CD8-positive, alpha-beta memory T cell (primary cell): ENCODE results near the gene SPPL3. TPM values are rescaled to one million over a fixed set of nuclear protein-coding genes. Genes with fewer than 3 reads are reported as not detected.
A peak's percentile ranks its signal among the peaks of the same experiment; 100 is the strongest.
"Not testable (repeated sequence)": the region's sequence is repeated elsewhere in the genome, so short reads cannot be mapped to it uniquely, and the experiment has no call there.

Experiments
- CTCF ChIA-PET: fragments of 350-600 bp; sonication (Branson Sonifier 250); formaldehyde crosslinking; loops from one replicate; lab custom pipeline; 2021; ENCODE audit warnings: antibody characterized with exemption; lab: Charles Lee
- POLR2A ChIA-PET: fragments of 350-600 bp; sonication (Branson Sonifier 250); formaldehyde crosslinking; loops from one replicate; lab custom pipeline; 2021; ENCODE audit warnings: antibody characterized with exemption; lab: Charles Lee
- DNase-seq, 5 donors: peaks; one replicate each; pipeline versions ENCODE4 v3.0.0 to v3.0.0-alpha.2; 2020 to 2022; ENCODE audit warnings: mixed read lengths in 1 of 5
- H3K27ac ChIP-seq: one replicate; pipeline ENCODE4 v1.7.0; 2013; ENCODE audit warnings: low read depth, mild to moderate bottlenecking, low read length, moderate library complexity
- H3K27me3 ChIP-seq: 2 replicates; pipeline ENCODE4 v1.7.0; 2013; ENCODE audit warnings: low read length, mild to moderate bottlenecking; ENCODE audit not compliant: insufficient read depth, poor library complexity, severe bottlenecking
- H3K36me3 ChIP-seq: 2 replicates; pipeline ENCODE4 v1.7.0; 2013; ENCODE audit warnings: mild to moderate bottlenecking, low read length, moderate library complexity; ENCODE audit not compliant: insufficient read depth
- H3K4me1 ChIP-seq: 2 replicates; pipeline ENCODE4 v1.7.0; 2013; ENCODE audit warnings: mild to moderate bottlenecking, low read length, moderate library complexity; ENCODE audit not compliant: insufficient read depth
- H3K4me3 ChIP-seq: 2 replicates; pipeline ENCODE4 v1.7.0; 2013; ENCODE audit warnings: mild to moderate bottlenecking, low read length
- H3K9me3 ChIP-seq: 2 replicates; pipeline ENCODE4 v1.7.0; 2013; ENCODE audit warnings: mild to moderate bottlenecking, low read length
- H3K27ac Mint-ChIP-seq, 8 donors: one replicate each; pipeline ENCODE4 v1.8.0; 2020 to 2021; ENCODE audit warnings: mixed read lengths in 8 of 8, mild to moderate bottlenecking in 6 of 8, inconsistent platforms in 3 of 8, moderate library complexity in 3 of 8
- H3K27me3 Mint-ChIP-seq, 2 donors: one replicate each; pipeline ENCODE4 v1.8.0; 2020 to 2021; ENCODE audit warnings: mixed read lengths in 2 of 2, mild to moderate bottlenecking in 1 of 2, moderate library complexity in 1 of 2
- H3K36me3 Mint-ChIP-seq, 3 donors: one replicate each; pipeline ENCODE4 v1.8.0; 2020 to 2021; ENCODE audit warnings: mixed read lengths in 3 of 3, inconsistent platforms in 1 of 3, mild to moderate bottlenecking in 1 of 3
- H3K4me1 Mint-ChIP-seq, 3 donors: one replicate each; pipeline ENCODE4 v1.8.0; 2020 to 2021; ENCODE audit warnings: mixed read lengths in 3 of 3, inconsistent platforms in 1 of 3, mild to moderate bottlenecking in 1 of 3
- H3K4me3 Mint-ChIP-seq, 7 donors: one replicate each; pipeline ENCODE4 v1.8.0; 2020 to 2021; ENCODE audit warnings: mixed read lengths in 7 of 7, mild to moderate bottlenecking in 6 of 7, moderate library complexity in 4 of 7, inconsistent platforms in 2 of 7
- H3K9me3 Mint-ChIP-seq, 5 donors: one replicate each; pipeline ENCODE4 v1.8.0; 2020 to 2022; ENCODE audit warnings: mixed read lengths in 5 of 5, mild to moderate bottlenecking in 3 of 5, moderate library complexity in 2 of 5, inconsistent platforms in 1 of 5
- polyA plus RNA-seq: library from polyadenylated mRNA; unstranded; fragments of 300-500 nt; fragmentation: Illumina TruSeq; gene quantifications from one replicate; pipeline ENCODE4 v1.2.3, GENCODE V29; 2021
- total RNA-seq, 2 experiments: library from RNA; stranded (reverse); gene quantifications; one replicate each; pipeline ENCODE4 v1.2.3, GENCODE V29; 2021

The SPPL3 gene
- total and polyA plus RNA-seq, 3 experiments from 2014 or later: 33.1 to 35.6 (median 34.9) TPM

DNA sequence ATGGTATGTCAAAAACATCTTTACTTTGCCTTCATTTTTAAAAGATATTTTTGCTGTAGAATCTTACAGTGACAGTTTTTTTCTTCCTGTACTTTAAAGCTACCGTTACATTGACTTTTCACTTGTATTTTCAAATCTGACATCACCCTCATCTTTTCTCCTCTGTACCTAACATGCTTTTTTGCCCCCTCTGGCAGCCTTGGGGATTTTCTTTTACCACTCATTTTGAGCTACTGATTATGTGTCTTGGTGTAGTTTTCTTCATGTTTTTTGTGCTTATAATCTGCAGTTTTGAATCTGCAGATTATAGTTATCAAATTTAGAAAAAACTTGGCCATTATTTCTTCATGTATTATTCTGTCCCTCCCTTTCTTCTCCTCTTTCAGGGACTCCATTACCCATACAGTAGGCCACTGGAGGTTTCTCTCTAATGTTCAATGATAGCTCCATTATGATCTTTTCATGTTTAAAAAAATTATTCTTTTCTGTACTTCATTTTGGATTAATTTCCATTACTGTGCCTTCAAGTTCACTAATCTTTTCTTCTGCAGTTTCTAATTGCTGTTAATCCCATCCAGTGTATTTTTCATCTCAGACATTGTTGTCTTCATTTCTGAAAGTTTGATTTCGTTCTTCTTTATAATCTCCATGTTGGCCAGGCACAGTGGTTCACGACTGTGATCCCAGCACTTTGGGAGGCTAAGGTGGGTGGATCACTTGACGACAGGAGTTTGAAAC, 108.5 kb downstream of the SPPL3 start:
- no peak overlapping the region for H3K27ac ChIP-seq
- no peaks in the 10 kb centered on the region for H3K36me3 ChIP-seq
- Mint-ChIP-seq H3K27ac (no peak overlapping the region), H3K36me3 (peaks cover 27 to 48% (median 44%) of the 10 kb centered on the region in 3 donors), H3K4me1 (peaks cover 12 to 43% (median 38%) of the 10 kb centered on the region in 3 donors), H3K9me3 (peaks cover 15 to 29% (median 22%) of the 10 kb centered on the region in 5 donors), H3K27me3 (no peaks in the 10 kb centered on the region), H3K4me3 (no peak overlapping the region)
- ChIA-PET POLR2A (no interaction called here), CTCF (no interaction called here)
- no peak overlapping the region for H3K4me3 ChIP-seq
- H3K9me3 ChIP-seq: no peaks in the 10 kb centered on the region
- DNase-seq: no peak
- H3K4me1 ChIP-seq: no peaks in the 10 kb centered on the region
- no peaks in the 10 kb centered on the region for H3K27me3 ChIP-seq

DNA sequence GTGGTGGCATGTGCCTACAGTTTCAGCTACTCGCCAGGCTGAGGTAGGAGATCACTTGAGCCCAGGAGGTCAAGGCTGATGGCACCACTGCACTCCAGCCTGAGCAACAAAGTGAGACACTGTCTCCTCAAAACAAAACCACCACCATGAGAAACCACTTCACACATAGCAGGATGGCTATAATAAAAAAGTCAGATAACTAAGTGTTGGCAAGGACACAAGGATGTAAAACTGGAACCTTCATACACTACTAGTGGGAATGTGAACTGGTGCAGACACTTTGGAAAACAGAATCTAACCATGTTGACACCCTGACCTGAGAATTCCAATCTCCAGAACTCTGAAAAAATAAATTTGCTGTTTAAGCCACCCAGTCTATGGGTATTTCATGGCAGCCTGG, 110.8 kb downstream of the SPPL3 start:
- Histone ChIP-seq H3K27ac (no peak overlapping the region), H3K36me3 (no peaks in the 10 kb centered on the region), H3K27me3 (no peaks in the 10 kb centered on the region), H3K9me3 (no peaks in the 10 kb centered on the region), H3K4me3 (no peak overlapping the region), H3K4me1 (no peaks in the 10 kb centered on the region)
- Mint-ChIP-seq H3K36me3 (peaks cover 31 to 60% (median 44%) of the 10 kb centered on the region in 3 donors), H3K27me3 (no peaks in the 10 kb centered on the region), H3K4me1 (peaks cover 12 to 38% (median 28%) of the 10 kb centered on the region in 3 donors), H3K27ac (peak overlapping the region in 2 of 8 donors; percentile 20 to 48), H3K4me3 (no peak overlapping the region), H3K9me3 (peaks cover 15 to 29% (median 22%) of the 10 kb centered on the region in 5 donors)
- no peak for DNase-seq
- POLR2A ChIA-PET: no interaction called here
- CTCF ChIA-PET: no interaction called here

DNA sequence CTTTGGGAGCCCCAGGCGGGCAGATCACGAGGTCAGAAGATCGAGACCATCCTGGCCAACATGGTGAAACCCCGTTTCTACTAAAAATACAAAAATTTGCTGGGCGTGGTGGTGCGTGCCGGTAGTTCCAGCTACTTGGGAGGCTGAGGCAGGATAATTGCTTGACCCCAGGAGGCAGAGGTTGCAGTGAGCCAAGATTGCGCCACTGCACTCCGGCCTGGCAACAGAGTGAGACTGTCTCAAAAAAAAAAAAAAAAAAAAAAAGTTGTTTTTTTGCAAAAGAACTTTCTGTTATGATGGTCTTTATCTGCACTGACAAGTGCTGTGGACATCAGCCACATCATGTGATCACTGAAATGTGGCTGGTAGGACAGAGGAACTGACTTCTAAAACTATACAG, 111.7 kb downstream of the SPPL3 start:
- H3K36me3 Mint-ChIP-seq: peaks cover 33 to 58% (median 38%) of the 10 kb centered on the region in 3 donors
- H3K9me3 Mint-ChIP-seq: peaks cover 15 to 29% (median 17%) of the 10 kb centered on the region in 5 donors
- DNase-seq, H3K4me3 Mint-ChIP-seq, H3K27ac ChIP-seq, H3K36me3 ChIP-seq, H3K9me3 ChIP-seq, H3K4me1 ChIP-seq, H3K4me3 ChIP-seq, CTCF ChIA-PET, H3K27me3 Mint-ChIP-seq, H3K27me3 ChIP-seq: not testable (repeated sequence)
- H3K4me1 Mint-ChIP-seq: peaks cover 17 to 32% (median 25%) of the 10 kb centered on the region in 3 donors
- H3K27ac Mint-ChIP-seq: peak overlapping the region in 2 of 8 donors; percentile 2 to 20
- POLR2A ChIA-PET: interaction anchor here (0.7 kb wide), 1 partner anchor 9 kb away, joined by 6 read pairs; no protein-coding TSS in a partner anchor

DNA sequence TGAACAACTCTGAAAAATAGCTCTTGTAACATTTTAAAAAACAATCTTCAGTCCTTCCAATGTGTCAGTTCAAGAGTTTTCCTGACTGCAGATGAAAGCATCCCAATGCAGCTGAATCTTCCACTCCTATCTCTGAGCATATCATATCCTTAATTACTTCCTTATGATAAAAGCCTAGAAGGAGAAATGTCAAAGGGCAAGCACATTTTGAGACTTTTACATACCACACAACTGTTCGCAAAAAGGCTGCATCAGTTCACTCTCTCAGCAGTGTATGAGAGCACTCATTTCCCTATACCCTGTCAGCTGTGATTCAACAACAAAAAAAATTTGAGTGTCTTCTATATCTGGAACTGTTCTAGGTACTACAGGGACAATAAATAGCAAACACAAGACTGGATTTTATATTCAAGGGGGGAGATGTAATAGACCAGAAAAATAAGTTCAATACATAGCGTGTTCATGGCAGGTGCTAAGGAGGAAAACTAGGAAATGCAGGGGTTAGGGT, 112.4 kb downstream of the SPPL3 start:
- peak overlapping the region in 4 of 8 donors; percentile 2 to 53 (median 26) for H3K27ac Mint-ChIP-seq
- peaks cover 27 to 54% (median 32%) of the 10 kb centered on the region in 3 donors for H3K36me3 Mint-ChIP-seq
- H3K27me3 Mint-ChIP-seq: no peaks in the 10 kb centered on the region
- POLR2A ChIA-PET: interaction anchor here (0.7 kb wide), 2 partner anchors 9 to 484 kb away, joined by 5 to 6 read pairs; no protein-coding TSS in a partner anchor
- H3K4me1 ChIP-seq: no peaks in the 10 kb centered on the region
- H3K27ac ChIP-seq: no peak overlapping the region
- CTCF ChIA-PET: no interaction called here
- no peak for DNase-seq
- H3K9me3 ChIP-seq: no peaks in the 10 kb centered on the region
- H3K4me3 Mint-ChIP-seq: no peak overlapping the region
- H3K27me3 ChIP-seq: no peaks in the 10 kb centered on the region
- H3K9me3 Mint-ChIP-seq: peaks cover 9 to 24% (median 12%) of the 10 kb centered on the region in 5 donors
- H3K36me3 ChIP-seq: no peaks in the 10 kb centered on the region
- H3K4me3 ChIP-seq: no peak overlapping the region
- peaks cover 17 to 32% (median 32%) of the 10 kb centered on the region in 3 donors for H3K4me1 Mint-ChIP-seq

DNA sequence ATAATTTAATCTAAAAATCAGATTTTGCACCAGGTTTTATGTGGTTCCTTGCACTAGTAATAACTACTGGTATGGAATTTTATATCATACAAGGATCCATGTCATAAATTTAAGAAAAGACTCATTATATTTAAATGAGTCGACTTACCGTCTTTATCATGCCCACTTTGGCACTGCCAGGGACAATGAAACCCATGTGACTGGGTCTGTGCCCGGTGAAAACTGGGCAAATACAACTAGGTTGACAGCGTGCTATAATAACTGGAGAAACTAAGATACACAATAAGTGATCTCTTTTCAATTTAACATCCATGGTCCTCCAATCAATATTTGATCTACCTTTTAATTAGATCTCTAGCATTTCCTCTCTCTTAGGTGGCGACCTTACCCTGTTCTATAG, 114.0 kb downstream of the SPPL3 start:
- POLR2A ChIA-PET: no interaction called here

DNA sequence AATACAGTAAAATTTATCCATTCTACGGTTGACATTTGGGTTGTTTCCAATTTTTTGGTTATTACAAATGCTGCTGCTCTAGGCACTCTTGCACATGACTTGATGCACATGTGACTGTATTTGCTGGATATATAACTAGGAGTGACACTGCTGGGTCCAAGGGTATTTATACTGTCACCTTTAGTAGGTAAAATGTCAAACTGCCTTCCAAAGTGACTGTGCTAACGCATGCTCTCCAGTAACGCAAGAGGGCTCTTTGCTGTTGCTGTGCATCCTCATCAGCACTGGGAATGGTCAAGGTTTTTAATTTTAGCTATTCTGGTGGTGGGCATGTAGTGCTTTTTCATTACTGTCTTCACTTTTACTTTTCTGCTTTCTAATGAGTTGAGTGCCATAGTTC, 116.3 kb downstream of the SPPL3 start:
- peaks cover 8% of the 10 kb centered on the region for H3K4me1 ChIP-seq
- Mint-ChIP-seq H3K9me3 (no peaks in the 10 kb centered on the region), H3K4me3 (no peak overlapping the region), H3K4me1 (peaks cover 30 to 53% (median 37%) of the 10 kb centered on the region in 3 donors), H3K36me3 (peaks cover 3 to 56% (median 16%) of the 10 kb centered on the region in 3 donors), H3K27me3 (no peaks in the 10 kb centered on the region), H3K27ac (peak overlapping the region in 4 of 8 donors; percentile 17 to 72 (median 24))
- ChIA-PET CTCF (no interaction called here), POLR2A (no interaction called here)
- H3K27me3 ChIP-seq: no peaks in the 10 kb centered on the region
- H3K4me3 ChIP-seq: no peak overlapping the region
- no peak for DNase-seq
- H3K9me3 ChIP-seq: no peaks in the 10 kb centered on the region
- no peak overlapping the region for H3K27ac ChIP-seq
- peaks cover 3% of the 10 kb centered on the region for H3K36me3 ChIP-seq

More for the DNA sequence above, 114.0 kb downstream of the SPPL3 start:
- Mint-ChIP-seq H3K27me3 (no peaks in the 10 kb centered on the region), H3K27ac (no peak overlapping the region), H3K4me3 (no peak overlapping the region), H3K9me3 (peaks cover 0 to 15% (median 2%) of the 10 kb centered on the region in 5 donors), H3K36me3 (peaks cover 18 to 45% (median 21%) of the 10 kb centered on the region in 3 donors), H3K4me1 (peaks cover 20 to 35% (median 26%) of the 10 kb centered on the region in 3 donors)
- CTCF ChIA-PET: interaction anchor here (1.1 kb wide), 1 partner anchor 26 kb away, joined by 3 read pairs; no protein-coding TSS in a partner anchor
- H3K4me1 ChIP-seq: no peaks in the 10 kb centered on the region
- H3K4me3 ChIP-seq: no peak overlapping the region
- no peaks in the 10 kb centered on the region for H3K36me3 ChIP-seq
- no peaks in the 10 kb centered on the region for H3K27me3 ChIP-seq
- H3K9me3 ChIP-seq: no peaks in the 10 kb centered on the region
- DNase-seq: no peak
- H3K27ac ChIP-seq: no peak overlapping the region

DNA sequence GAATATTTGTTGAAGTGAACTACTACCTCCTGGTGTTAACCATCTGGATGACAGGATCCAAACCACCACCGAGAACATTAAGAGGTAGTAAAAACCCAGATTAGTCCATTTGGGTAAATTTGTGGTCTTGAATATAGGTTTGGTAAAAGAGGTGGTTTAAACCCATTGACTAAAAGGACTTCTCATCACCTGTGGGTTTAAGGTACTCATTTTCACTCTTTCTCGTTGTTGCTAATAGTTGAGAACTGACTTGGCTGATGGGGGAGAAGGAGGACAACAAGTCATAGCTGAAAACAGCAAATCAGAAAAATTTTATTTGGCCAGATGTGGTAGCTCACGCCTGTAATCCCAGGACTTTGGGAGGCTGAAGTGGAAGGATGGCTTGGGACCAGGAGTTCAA, 119.4 kb downstream of the SPPL3 start:
- no peaks in the 10 kb centered on the region for H3K9me3 ChIP-seq
- H3K4me3 Mint-ChIP-seq: no peak overlapping the region
- H3K9me3 Mint-ChIP-seq: no peaks in the 10 kb centered on the region
- no peak overlapping the region for H3K4me3 ChIP-seq
- H3K27me3 ChIP-seq: no peaks in the 10 kb centered on the region
- ChIA-PET POLR2A (no interaction called here), CTCF (interaction anchor here (1.7 kb wide), 1 partner anchor 10 kb away, joined by 4 read pairs; no protein-coding TSS in a partner anchor)
- peaks cover 14% of the 10 kb centered on the region for H3K4me1 ChIP-seq
- no peak for DNase-seq
- peaks cover 0 to 55% (median 15%) of the 10 kb centered on the region in 3 donors for H3K36me3 Mint-ChIP-seq
- peaks cover 13% of the 10 kb centered on the region for H3K36me3 ChIP-seq
- peak overlapping the region in 3 of 8 donors; percentile 19 to 77 (median 29) for H3K27ac Mint-ChIP-seq
- peaks cover 30 to 55% (median 37%) of the 10 kb centered on the region in 3 donors for H3K4me1 Mint-ChIP-seq
- H3K27ac ChIP-seq: no peak overlapping the region
- no peaks in the 10 kb centered on the region for H3K27me3 Mint-ChIP-seq

DNA sequence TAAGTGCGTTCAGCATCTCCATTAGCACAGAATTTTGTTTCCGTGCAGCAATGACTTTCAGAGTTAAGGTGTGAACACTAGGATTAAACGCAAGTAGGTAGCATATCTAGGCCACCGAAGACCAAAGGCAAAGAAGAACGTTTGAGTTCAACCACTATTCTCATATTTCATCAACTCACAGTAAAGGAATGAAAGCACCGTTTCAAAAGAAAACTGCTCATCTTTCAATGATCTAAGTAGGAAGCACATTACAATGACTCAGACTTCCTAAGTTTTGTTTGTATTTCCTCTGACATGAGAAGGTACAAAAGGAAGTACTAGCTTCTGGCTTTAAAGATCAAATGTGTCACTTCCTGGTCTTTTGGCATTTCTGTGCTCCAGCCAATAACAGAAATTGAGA, 121.0 kb downstream of the SPPL3 start:
- no peaks in the 10 kb centered on the region for H3K27me3 Mint-ChIP-seq
- H3K27ac Mint-ChIP-seq: peak overlapping the region in 7 of 8 donors; percentile 56 to 84 (median 77)
- H3K4me1 Mint-ChIP-seq: peaks cover 30 to 47% (median 35%) of the 10 kb centered on the region in 3 donors
- Histone ChIP-seq H3K9me3 (no peaks in the 10 kb centered on the region), H3K27me3 (no peaks in the 10 kb centered on the region), H3K36me3 (peaks cover 13% of the 10 kb centered on the region), H3K4me1 (peaks cover 14% of the 10 kb centered on the region), H3K27ac (no peak overlapping the region), H3K4me3 (no peak overlapping the region)
- ChIA-PET POLR2A (interaction anchor here (0.7 kb wide), 2 partner anchors 9 to 75 kb away, joined by 3 to 6 read pairs; no protein-coding TSS in a partner anchor), CTCF (no interaction called here)
- H3K36me3 Mint-ChIP-seq: peaks cover 0 to 54% (median 7%) of the 10 kb centered on the region in 3 donors
- DNase-seq: no peak
- H3K4me3 Mint-ChIP-seq: peak overlapping the region in 5 of 7 donors; percentile 18 to 70 (median 37)
- no peaks in the 10 kb centered on the region for H3K9me3 Mint-ChIP-seq
